Measurements from ENCODE around the gene LINC00237. TPM values are rescaled to one million over a fixed set of nuclear protein-coding genes. Genes with fewer than 3 reads are reported as not detected.

The LINC00237 gene
- total RNA-seq, 4 donors from 2014 or later, result not detected

DNA sequence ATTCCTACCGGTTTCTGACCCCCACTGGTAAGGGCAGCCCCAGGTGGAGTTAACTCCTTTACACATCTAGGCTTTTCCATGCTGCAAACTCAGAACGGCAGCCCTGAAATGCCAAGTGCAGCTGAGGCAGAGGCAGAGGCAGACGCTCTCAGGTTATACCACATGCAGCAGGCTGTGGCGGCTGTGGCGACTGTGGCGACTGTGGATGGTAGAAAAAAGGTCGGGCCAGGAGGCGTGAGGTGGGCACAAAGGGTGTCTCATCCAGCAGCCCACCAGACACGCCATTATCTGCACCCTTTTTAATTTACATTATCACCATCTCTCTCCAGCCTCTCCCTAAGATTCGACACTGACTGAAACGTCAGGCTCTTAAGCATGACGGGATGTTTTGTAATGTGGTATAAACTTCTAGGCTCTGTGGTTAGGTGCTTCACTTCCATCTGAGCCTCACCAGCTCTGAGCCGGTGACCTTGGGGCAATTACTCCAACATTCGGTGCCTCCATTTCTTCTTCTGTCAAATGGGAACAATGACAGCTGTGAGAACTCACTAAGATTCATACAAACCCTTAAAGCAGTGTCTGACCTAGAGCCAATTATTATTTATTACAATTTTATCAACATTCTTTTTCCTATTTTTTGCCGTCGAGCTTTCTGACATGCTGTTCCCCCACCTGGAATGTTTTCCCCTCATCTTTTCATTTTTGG, 27.9 kb upstream of the LINC00237 start:
- TF ChIP-seq, protein P1, sequence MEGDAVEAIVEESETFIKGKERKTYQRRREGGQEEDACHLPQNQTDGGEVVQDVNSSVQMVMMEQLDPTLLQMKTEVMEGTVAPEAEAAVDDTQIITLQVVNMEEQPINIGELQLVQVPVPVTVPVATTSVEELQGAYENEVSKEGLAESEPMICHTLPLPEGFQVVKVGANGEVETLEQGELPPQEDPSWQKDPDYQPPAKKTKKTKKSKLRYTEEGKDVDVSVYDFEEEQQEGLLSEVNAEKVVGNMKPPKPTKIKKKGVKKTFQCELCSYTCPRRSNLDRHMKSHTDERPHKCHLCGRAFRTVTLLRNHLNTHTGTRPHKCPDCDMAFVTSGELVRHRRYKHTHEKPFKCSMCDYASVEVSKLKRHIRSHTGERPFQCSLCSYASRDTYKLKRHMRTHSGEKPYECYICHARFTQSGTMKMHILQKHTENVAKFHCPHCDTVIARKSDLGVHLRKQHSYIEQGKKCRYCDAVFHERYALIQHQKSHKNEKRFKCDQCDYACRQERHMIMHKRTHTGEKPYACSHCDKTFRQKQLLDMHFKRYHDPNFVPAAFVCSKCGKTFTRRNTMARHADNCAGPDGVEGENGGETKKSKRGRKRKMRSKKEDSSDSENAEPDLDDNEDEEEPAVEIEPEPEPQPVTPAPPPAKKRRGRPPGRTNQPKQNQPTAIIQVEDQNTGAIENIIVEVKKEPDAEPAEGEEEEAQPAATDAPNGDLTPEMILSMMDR (IDR thresholded peaks at IDR 0.05; ENCODE audit: low read depth), result no peak

DNA sequence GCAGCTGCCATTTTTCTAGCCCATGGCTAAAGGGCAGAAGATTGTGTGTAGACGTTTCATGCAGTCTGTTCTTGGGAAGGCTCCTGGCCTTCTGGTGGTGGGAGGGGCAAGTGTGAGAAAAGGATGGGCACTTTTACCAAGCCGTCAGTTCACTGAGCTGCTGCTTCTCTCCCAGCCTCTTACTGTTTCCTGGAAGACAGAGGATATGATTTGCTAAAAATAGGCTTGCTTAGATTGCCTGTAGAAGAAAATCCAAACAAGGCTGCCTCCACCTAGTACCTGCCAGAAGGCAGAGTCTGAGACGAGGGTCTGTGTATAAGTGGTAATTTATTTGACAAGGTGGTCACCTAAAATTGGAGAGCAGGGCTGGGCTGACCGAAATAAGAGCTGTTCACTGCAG, 27.2 kb upstream of the LINC00237 start:
- TF ChIP-seq, protein P1 (IDR thresholded peaks at IDR 0.05; ENCODE audit: low read depth), result no peak

DNA sequence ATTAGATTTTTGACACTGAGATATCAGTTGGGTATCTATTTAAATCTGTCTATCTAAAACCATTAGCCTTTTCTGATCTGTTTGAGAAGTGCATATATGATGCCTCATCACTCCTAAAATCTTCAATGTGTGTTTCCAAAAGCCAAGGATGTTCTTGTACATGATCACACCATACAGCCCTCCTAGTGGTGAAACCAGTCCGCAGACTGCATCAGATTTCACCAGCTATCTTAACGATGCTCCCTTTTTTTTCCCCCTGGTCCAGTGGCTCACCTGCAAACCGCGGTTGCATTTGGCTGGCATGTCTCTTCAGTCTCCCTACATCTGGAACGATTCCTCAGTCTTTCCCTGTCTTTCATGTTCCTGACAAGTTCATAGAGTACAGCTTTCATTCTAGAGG, 23.7 kb upstream of the LINC00237 start:
- TF ChIP-seq, protein P1 (IDR thresholded peaks at IDR 0.05; ENCODE audit: low read depth), result no peak

DNA sequence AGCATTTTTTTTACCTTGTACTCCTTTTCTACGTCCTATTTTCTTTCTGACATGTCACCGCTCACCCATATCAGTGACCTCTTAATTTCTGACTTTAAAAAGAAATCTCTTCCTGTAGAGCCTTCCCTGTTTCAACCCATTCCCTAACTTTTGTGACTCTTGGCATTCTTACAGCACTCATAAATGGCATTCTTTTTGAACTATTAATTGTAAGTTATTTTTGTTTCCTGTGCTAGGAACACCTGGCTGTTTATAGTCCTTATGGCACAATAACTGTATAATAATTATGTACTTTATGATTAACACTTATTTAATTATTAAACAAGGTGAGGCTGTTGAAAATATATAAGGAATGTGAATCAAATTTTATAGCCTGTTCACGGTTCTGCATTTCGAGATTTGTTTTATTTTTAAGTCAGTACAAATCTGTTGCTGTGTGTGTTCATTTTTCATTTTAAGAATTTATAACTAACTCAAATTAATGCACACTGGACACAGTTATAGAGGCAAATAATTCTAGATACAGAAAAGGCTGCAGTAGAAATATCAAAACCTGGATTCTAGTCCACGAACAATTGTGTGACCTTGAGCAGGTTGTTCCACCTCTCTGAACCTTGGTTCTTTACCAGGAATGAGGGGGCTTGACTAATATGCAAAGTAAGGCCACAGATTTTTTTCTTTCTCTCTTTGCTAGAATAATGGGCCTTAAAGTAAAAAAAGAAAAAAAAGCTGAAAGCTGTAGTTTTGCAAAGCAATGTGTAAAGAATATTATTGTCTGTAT, 21.2 kb upstream of the LINC00237 start:
- TF ChIP-seq, protein P1 (IDR thresholded peaks at IDR 0.05; ENCODE audit: low read depth), result no peak

DNA sequence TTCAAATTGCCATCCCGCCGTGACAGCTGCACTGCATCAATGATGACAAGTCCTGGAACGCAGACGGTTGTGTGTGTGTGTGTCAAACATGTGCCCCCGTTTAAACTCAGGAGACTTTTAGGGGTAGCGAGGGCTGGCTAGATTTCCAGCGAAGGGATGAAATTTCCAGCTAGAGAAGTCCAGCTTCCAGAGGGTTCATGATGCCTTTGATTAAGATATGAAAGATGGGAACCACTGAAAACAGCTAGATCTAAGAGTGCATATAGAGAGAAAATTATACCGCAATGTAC, 20.4 kb upstream of the LINC00237 start:
- TF ChIP-seq, protein P1 (IDR thresholded peaks at IDR 0.05; ENCODE audit: low read depth), result no peak

DNA sequence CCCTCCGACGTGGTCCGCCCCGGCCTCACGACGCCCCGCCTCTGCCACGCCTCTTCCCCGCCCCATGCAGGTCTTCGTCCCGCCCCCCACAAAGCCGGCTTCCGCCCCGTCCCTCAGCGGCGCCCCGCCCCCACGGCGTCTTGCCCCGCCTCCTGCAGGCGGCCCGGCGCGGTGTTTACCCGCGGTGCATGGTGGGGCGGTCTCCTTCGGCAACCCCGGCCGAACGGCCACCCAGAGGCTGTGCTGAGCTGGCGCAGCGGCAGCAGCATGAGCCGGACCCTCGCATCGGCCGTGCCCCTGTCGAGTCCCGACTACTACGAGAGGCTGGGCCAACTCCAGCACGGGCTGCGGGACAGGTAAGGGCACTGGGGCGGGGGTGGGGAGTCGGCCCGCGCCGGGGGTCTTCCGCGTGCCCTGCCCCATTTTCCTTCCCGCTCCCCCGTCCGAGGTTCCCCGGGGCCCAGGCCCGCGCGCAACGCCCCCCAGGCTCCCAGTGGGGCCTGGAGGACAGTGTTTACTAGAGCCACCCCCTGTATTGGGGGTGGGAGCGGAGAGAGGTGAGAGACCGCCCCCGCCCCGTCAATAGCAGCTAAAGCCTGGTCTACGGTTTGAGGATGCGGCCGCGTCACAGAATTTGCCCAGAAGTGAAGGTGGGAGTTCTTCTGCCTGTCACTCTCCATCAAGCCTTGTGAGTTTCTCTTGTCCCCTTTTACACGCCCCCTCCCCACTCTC, 19.9 kb upstream of the LINC00237 start, which contains the start of gene KIZ:
TSS of gene KIZ (plus strand) at position 234 of the 732 bp plus-strand sequence. CDS start at position 268, 34 bp downstream.
- TF ChIP-seq, protein P1 (IDR thresholded peaks at IDR 0.05; ENCODE audit: low read depth), result no peak
